ENCODE data around the gene RAB40B. TPM values are rescaled to one million over a fixed set of nuclear protein-coding genes. Genes with fewer than 3 reads are reported as not detected.

The RAB40B gene
- total RNA-seq, 2 experiments from 2014 or later = 1.6 to 2.0 TPM

DNA sequence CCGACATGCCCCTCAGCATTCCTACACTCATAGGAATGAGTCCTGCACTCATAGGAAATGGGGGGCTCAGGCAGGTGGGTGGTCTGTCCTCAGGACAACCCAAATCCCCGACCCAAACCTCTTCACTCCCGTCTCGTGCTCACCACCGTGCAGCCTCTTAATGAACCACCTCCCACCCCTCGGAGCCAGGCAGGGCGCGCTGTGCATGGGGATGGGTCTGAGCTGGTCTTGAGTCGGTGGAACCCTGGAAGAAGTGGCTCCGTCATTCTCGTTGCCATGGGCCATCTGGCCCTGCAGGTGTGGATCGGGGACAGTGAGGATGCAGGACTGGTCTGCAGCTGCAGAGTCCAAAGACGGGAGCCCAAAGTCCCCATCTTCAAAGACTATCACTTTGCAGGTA is 6.4 kb upstream of the RAB40B start:
- Mint-ChIP-seq H3K4me3 (no peak overlapping the region), H3K4me1 (ENCODE audit: low read depth) (no peaks in the 10 kb centered on the region), H3K9me3 (no peaks in the 10 kb centered on the region), H3K27me3 (no peaks in the 10 kb centered on the region), H3K27ac (no peak overlapping the region), H3K36me3 (ENCODE audit: low read depth) (no peaks in the 10 kb centered on the region)
- TF ChIP-seq, protein P1, sequence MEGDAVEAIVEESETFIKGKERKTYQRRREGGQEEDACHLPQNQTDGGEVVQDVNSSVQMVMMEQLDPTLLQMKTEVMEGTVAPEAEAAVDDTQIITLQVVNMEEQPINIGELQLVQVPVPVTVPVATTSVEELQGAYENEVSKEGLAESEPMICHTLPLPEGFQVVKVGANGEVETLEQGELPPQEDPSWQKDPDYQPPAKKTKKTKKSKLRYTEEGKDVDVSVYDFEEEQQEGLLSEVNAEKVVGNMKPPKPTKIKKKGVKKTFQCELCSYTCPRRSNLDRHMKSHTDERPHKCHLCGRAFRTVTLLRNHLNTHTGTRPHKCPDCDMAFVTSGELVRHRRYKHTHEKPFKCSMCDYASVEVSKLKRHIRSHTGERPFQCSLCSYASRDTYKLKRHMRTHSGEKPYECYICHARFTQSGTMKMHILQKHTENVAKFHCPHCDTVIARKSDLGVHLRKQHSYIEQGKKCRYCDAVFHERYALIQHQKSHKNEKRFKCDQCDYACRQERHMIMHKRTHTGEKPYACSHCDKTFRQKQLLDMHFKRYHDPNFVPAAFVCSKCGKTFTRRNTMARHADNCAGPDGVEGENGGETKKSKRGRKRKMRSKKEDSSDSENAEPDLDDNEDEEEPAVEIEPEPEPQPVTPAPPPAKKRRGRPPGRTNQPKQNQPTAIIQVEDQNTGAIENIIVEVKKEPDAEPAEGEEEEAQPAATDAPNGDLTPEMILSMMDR (IDR thresholded peaks at IDR 0.05) = no peak
- H3K27me3 ChIP-seq (ENCODE audit: control insufficient read depth in 1 of 2, insufficient read depth in 2 of 2, low read length in 2 of 2) = no peaks in the 10 kb centered on the region
- no peaks in the 10 kb centered on the region for H3K9me3 ChIP-seq (ENCODE audit: control insufficient read depth in 1 of 2, insufficient read depth in 1 of 2, low read length in 2 of 2)
- DNase-seq (no peak), ATAC-seq (ENCODE audit: poor library complexity) (no peak)
- no peak overlapping the region for H3K4me3 ChIP-seq (ENCODE audit: low read length)
- H3K27ac ChIP-seq (ENCODE audit: low read depth in 1 of 2, low read length in 2 of 2) = no peak overlapping the region
- no peaks in the 10 kb centered on the region for H3K4me1 ChIP-seq (ENCODE audit: insufficient read depth, low read length)
- intact Hi-C loops (cut with DNase I, micrococcal nuclease) = no loop called here
- ChIA-PET POLR2A (no interaction called here), CTCF (no interaction called here)
- no peaks in the 10 kb centered on the region for H3K36me3 ChIP-seq (ENCODE audit: insufficient read depth, low read length)

DNA sequence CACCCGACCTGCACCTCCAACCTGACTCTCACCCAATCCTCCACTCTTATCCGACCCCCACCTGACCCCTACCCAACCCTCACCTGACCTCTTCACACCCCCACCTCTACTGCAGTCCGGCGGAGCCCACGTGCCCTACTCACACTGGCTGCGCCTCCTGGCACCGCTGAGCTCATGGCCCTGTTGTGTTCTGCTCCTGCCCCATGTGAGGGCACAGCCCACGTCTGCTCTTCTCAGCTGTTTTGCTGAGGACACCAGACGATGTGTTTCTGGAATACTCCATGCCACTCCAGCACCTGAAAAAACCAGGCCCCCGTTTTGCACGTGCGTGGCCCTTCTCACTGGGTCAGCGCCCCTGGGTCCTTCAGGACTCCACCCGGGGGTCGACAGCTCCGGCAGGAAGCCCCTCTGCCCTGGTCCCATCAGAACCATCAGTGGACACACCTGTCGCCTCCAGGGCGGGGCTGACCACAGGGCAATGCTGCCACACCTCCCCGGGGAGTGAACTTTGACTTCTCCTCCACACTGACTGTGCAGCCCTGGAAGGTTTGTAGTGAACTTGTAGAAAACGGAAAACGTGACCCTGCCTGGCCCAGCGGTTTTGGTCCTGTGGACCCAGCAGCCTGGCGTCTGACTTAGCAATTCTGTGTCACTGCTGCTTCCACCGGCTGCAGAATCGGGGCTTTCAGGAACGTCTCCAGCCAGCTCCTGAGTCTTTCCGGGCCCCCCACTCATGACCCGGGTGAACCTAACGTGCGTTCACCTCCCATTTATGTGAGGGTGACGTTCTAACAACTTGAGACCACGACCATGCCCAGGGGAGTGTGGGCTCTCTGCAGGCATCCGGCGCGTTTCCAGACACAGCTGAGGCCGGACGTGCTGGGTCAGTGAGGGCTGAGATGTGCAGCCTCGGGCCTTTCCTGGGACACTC is 5.7 kb upstream of the RAB40B start:
- H3K4me1 ChIP-seq (ENCODE audit: insufficient read depth, low read length) = peaks cover 4% of the 10 kb centered on the region
- ATAC-seq (ENCODE audit: poor library complexity) (no peak), DNase-seq (no peak)
- no peaks in the 10 kb centered on the region for H3K9me3 ChIP-seq (ENCODE audit: control insufficient read depth in 1 of 2, insufficient read depth in 1 of 2, low read length in 2 of 2)
- POLR2A ChIA-PET = no interaction called here
- Mint-ChIP-seq H3K4me1 (ENCODE audit: low read depth) (peaks cover 5% of the 10 kb centered on the region), H3K27me3 (no peaks in the 10 kb centered on the region), H3K36me3 (ENCODE audit: low read depth) (no peaks in the 10 kb centered on the region), H3K9me3 (no peaks in the 10 kb centered on the region), H3K27ac (no peak overlapping the region), H3K4me3 (no peak overlapping the region)
- intact Hi-C loops (cut with DNase I, micrococcal nuclease) = no loop called here
- no peak overlapping the region for H3K27ac ChIP-seq (ENCODE audit: low read depth in 1 of 2, low read length in 2 of 2)
- TF ChIP-seq, protein P1 (IDR thresholded peaks at IDR 0.05) = no peak
- H3K4me3 ChIP-seq (ENCODE audit: low read length) = no peak overlapping the region
- H3K27me3 ChIP-seq (ENCODE audit: control insufficient read depth in 1 of 2, insufficient read depth in 2 of 2, low read length in 2 of 2) = no peaks in the 10 kb centered on the region
- H3K36me3 ChIP-seq (ENCODE audit: insufficient read depth, low read length) = no peaks in the 10 kb centered on the region
- CTCF ChIA-PET = no interaction called here

DNA sequence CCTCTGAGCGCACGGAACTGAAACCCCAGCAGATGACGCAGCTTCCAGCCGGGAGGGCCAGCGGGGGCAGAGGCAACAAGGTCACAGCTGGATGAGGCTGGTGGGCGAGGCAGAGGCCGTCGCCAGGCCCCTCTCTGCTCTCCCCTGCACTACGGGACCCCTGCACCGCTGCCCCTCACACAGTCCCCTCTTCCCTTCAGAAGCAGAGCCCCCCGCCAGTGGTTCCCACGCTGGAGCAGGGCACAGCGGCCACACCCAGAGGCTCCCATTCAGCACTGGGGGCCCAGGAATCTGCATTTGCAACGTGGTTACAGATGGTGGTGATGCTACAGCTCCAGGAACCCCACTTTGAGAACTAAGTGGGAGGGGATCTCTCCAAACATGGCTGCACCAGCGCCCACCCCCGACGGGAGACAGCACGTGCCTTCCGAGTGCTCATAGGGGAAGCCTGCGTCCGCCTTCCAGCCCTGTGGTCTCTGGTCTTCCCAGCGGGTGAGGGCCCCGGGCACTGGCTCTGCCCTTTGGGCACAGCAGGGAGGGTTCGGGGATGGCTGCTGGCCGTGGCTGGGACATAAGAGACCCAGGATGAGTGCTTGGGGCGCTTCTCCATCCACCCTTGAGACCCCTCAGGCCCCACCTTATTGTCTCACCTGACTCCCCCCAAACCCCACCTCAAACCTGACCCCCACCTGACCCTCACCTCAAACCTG is 4.7 kb upstream of the RAB40B start:
- TF ChIP-seq, protein P1 (IDR thresholded peaks at IDR 0.05) = no peak
- Histone ChIP-seq H3K9me3 (ENCODE audit: control insufficient read depth in 1 of 2, insufficient read depth in 1 of 2, low read length in 2 of 2) (no peaks in the 10 kb centered on the region), H3K27me3 (ENCODE audit: control insufficient read depth in 1 of 2, insufficient read depth in 2 of 2, low read length in 2 of 2) (no peaks in the 10 kb centered on the region), H3K4me3 (ENCODE audit: low read length) (no peak overlapping the region), H3K27ac (ENCODE audit: low read depth in 1 of 2, low read length in 2 of 2) (no peak overlapping the region), H3K36me3 (ENCODE audit: insufficient read depth, low read length) (no peaks in the 10 kb centered on the region), H3K4me1 (ENCODE audit: insufficient read depth, low read length) (peaks cover 7% of the 10 kb centered on the region)
- peaks cover 10% of the 10 kb centered on the region for H3K4me1 Mint-ChIP-seq (ENCODE audit: low read depth)
- intact Hi-C loops (cut with DNase I, micrococcal nuclease) = no loop called here
- H3K27me3 Mint-ChIP-seq = no peaks in the 10 kb centered on the region
- DNase-seq (peak in 1 of 14 experiments; percentile 22), ATAC-seq (ENCODE audit: poor library complexity) (no peak)
- ChIA-PET POLR2A (no interaction called here), CTCF (no interaction called here)
- H3K9me3 Mint-ChIP-seq = no peaks in the 10 kb centered on the region
- no peaks in the 10 kb centered on the region for H3K36me3 Mint-ChIP-seq (ENCODE audit: low read depth)
- no peak overlapping the region for H3K27ac Mint-ChIP-seq
- H3K4me3 Mint-ChIP-seq = no peak overlapping the region
